Endodermal cell (in vitro differentiated cells): ENCODE measurements around the gene OR1F1. TPM values are rescaled to one million over a fixed set of nuclear protein-coding genes. Genes with fewer than 3 reads are reported as not detected.
A peak's percentile ranks its signal among the peaks of the same experiment; 100 is the strongest.

Experiments
- DNase-seq: peaks from one replicate; pipeline ENCODE4 v3.0.0-alpha.2; 2017
- H3K27ac ChIP-seq: 2 replicates; pipeline ENCODE4 v1.5.1; 2013; ENCODE audit warnings: mild to moderate bottlenecking, low read depth, low read length, moderate library complexity
- H3K27me3 ChIP-seq: 2 replicates; pipeline ENCODE4 v1.6.1; 2013; ENCODE audit warnings: mild to moderate bottlenecking, low read length, moderate library complexity; ENCODE audit not compliant: insufficient read depth, control insufficient read depth, poor library complexity, severe bottlenecking
- H3K36me3 ChIP-seq: 2 replicates; pipeline ENCODE4 v1.7.0; 2013; ENCODE audit warnings: mild to moderate bottlenecking, low read length, moderate library complexity; ENCODE audit not compliant: control insufficient read depth, insufficient read depth
- H3K4me1 ChIP-seq: one replicate; pipeline ENCODE4 v1.7.0; 2013; ENCODE audit warnings: low read length; ENCODE audit not compliant: control insufficient read depth, insufficient read depth
- H3K4me3 ChIP-seq: 2 replicates; pipeline ENCODE4 v1.5.1; 2013; ENCODE audit warnings: mild to moderate bottlenecking, low read length, moderate library complexity
- H3K9ac ChIP-seq: 2 replicates; pipeline ENCODE4 v1.6.1; 2013; ENCODE audit warnings: mild to moderate bottlenecking, low read length, moderate library complexity; ENCODE audit not compliant: poor library complexity, severe bottlenecking; ENCODE audit errors: extremely low read depth
- H3K9me3 ChIP-seq: 2 replicates; pipeline ENCODE4 v1.6.1; 2013; ENCODE audit warnings: mild to moderate bottlenecking, low read length, moderate library complexity; ENCODE audit not compliant: control insufficient read depth
- H3K27ac Mint-ChIP-seq: 2 replicates; pipeline ENCODE4 v1.8.0; 2020; ENCODE audit warnings: mixed read lengths
- H3K27me3 Mint-ChIP-seq: 2 replicates; pipeline ENCODE4 v1.8.0; 2021; ENCODE audit warnings: mild to moderate bottlenecking, mixed read lengths; ENCODE audit not compliant: insufficient read depth
- H3K36me3 Mint-ChIP-seq: 2 replicates; pipeline ENCODE4 v1.8.0; 2020; ENCODE audit warnings: low read depth, mixed read lengths
- H3K4me1 Mint-ChIP-seq: 2 replicates; pipeline ENCODE4 v1.8.0; 2020; ENCODE audit warnings: mixed read lengths
- H3K4me3 Mint-ChIP-seq: 2 replicates; pipeline ENCODE4 v1.8.0; 2020; ENCODE audit warnings: mild to moderate bottlenecking, moderate library complexity, mixed read lengths
- H3K9me3 Mint-ChIP-seq: 2 replicates; pipeline ENCODE4 v1.8.0; 2020; ENCODE audit warnings: mild to moderate bottlenecking, mixed read lengths
- CTCF ChIP-seq: fragments of 200-600 bp; sonication (generic); conservative IDR thresholded peaks from 2 replicates; pipeline ENCODE4 v1.5.0; 2021; ENCODE audit warnings: antibody characterized with exemption, mild to moderate bottlenecking
- WGBS, 2 experiments: methylation state at CpG; one replicate each; pipeline versions ENCODE4 v1.1.5 to v1.1.7; 2013; ENCODE audit warnings: missing lambda C conversion rate in 2 of 2, mixed read lengths in 1 of 2; ENCODE audit not compliant: insufficient coverage in 1 of 2, insufficient read length in 1 of 2; 5-methylcytosine and 5-hydroxymethylcytosine counted together
- total RNA-seq, 2 donors: library from RNA; stranded (reverse); fragmentation: NEBNext Ultra II Directional in 1 of 2; extraction: Animal tissue kit (Norgen Biotek cat#: 25700) in 1 of 2; gene quantifications; 2 replicates in 1 of 2; 3 replicates in 1 of 2; pipeline ENCODE4 v1.2.1, GENCODE V29; 2021

Gene OR1F1
- total RNA-seq, 2 donors from 2014 or later, result 0.29 TPM; not detected in 1

- Histone ChIP-seq H3K27ac (no peak overlapping the region), H3K36me3 (no peaks in the 10 kb centered on the region), H3K27me3 (peaks cover 18% of the 10 kb centered on the region), H3K4me1 (no peaks in the 10 kb centered on the region), H3K9me3 (no peaks in the 10 kb centered on the region), H3K4me3 (peak overlapping the region; percentile 93), H3K9ac (no peak overlapping the region)
- peak overlapping the region; percentile 82 for H3K4me3 Mint-ChIP-seq
- TF ChIP-seq CTCF, result no peak
- peaks cover 2% of the 10 kb centered on the region for H3K9me3 Mint-ChIP-seq
- H3K27ac Mint-ChIP-seq, result no peak overlapping the region
- 16 to 20% methylated on average over 5 to 8 of the region's 8 CpGs for WGBS, 2 experiments
- H3K27me3 Mint-ChIP-seq, result peaks cover 32% of the 10 kb centered on the region
- no peaks in the 10 kb centered on the region for H3K36me3 Mint-ChIP-seq
- no peak for DNase-seq
- H3K4me1 Mint-ChIP-seq, result peaks cover 7% of the 10 kb centered on the region
Observed at GRCh38 chr16:3152991-3153368, 35.0 kb upstream of the OR1F1 start.

DNA sequence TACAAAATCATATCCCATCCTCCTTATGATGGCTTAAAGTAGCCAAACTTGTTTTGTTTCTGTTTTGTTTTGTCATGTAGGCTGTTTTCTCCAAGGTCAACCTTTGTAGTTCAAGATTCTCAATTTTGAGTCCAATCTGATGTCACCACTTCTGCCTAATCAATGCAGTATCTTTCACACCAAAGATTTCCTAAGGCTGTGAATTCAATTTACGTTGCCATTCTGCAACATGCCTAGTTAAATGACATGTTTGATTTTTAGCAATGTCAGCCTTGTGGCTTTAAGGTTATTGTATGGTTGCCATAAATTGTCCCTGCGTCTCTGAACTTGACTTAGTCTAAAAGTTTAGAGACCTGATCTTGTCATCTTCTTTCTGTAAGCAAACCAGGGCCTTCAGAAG, 32.8 kb upstream of the OR1F1 start:
- no peak overlapping the region for H3K4me3 ChIP-seq
- no peak overlapping the region for H3K27ac ChIP-seq
- peaks cover 8% of the 10 kb centered on the region for H3K27me3 ChIP-seq
- H3K27ac Mint-ChIP-seq, result no peak overlapping the region
- no peak for DNase-seq
- no peaks in the 10 kb centered on the region for H3K4me1 ChIP-seq
- peaks cover 2% of the 10 kb centered on the region for H3K9me3 Mint-ChIP-seq
- no peak overlapping the region for H3K9ac ChIP-seq
- 93 to 95% methylated on average over 2 of the region's 2 CpGs for WGBS, 2 experiments
- H3K36me3 Mint-ChIP-seq, result no peaks in the 10 kb centered on the region
- H3K36me3 ChIP-seq, result no peaks in the 10 kb centered on the region
- H3K9me3 ChIP-seq, result no peaks in the 10 kb centered on the region
- H3K27me3 Mint-ChIP-seq, result peaks cover 28% of the 10 kb centered on the region
- H3K4me1 Mint-ChIP-seq, result peaks cover 3% of the 10 kb centered on the region
- no peak overlapping the region for H3K4me3 Mint-ChIP-seq
- TF ChIP-seq CTCF, result no peak

DNA sequence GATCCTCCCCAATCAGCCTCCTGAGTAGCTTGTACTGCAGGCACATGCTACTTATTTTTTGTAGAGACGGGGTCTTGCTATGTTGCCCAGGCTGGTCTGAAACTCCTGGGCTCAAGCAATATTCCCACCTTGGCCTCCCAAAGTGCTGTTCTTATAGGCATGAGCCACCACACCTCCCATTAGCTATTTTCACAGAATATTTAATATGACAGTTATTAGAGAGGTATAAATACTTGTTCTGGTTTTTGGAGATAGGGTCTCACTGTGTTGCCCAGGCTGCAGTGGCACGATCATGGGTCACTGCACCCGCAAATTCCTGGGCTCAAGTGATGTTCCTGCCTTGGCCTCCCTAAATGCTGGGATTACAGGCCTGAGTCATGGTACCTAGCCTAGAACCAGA, 32.0 kb upstream of the OR1F1 start:
- 83 to 92% methylated on average over 2 to 3 of the region's 3 CpGs for WGBS, 2 experiments
- Mint-ChIP-seq H3K9me3 (peaks cover 2% of the 10 kb centered on the region), H3K36me3 (no peaks in the 10 kb centered on the region), H3K27me3 (peaks cover 28% of the 10 kb centered on the region), H3K4me3 (no peak overlapping the region), H3K27ac (no peak overlapping the region), H3K4me1 (peaks cover 3% of the 10 kb centered on the region)
- Histone ChIP-seq H3K4me3 (no peak overlapping the region), H3K9me3 (no peaks in the 10 kb centered on the region), H3K27me3 (peaks cover 8% of the 10 kb centered on the region), H3K27ac (no peak overlapping the region), H3K36me3 (no peaks in the 10 kb centered on the region), H3K9ac (no peak overlapping the region), H3K4me1 (no peaks in the 10 kb centered on the region)
- TF ChIP-seq CTCF, result no peak
- DNase-seq, result no peak
